Adrenal gland (tissue), 5 donors: ENCODE results near the gene WNT7B.

ENCODE experiments used
- POLR2A ChIP-seq, 2 donors: fragments of 450-650 bp; IDR thresholded peaks; one replicate each; pipeline ENCODE4 v1.6.1; 2017; ENCODE audit warnings: antibody characterized with exemption in 2 of 2, mild to moderate bottlenecking in 2 of 2, moderate library complexity in 1 of 2
- TF ChIP-seq, protein P1 (sequence below), 6 experiments: fragments of 450-650 bp in 4 of 6; fragments of 200-600 bp in 2 of 6; sonication (generic) in 1 of 6; IDR thresholded peaks; 1 replicate in 5 of 6; 2 replicates in 1 of 6; pipeline versions ENCODE4 v1.5.1 to v1.8.0; 2016 to 2021; ENCODE audit warnings: antibody characterized with exemption in 6 of 6, mild to moderate bottlenecking in 2 of 6, moderate library complexity in 1 of 6
- donor health status: DM: no; HTN: no; CAD: no.

DNA sequence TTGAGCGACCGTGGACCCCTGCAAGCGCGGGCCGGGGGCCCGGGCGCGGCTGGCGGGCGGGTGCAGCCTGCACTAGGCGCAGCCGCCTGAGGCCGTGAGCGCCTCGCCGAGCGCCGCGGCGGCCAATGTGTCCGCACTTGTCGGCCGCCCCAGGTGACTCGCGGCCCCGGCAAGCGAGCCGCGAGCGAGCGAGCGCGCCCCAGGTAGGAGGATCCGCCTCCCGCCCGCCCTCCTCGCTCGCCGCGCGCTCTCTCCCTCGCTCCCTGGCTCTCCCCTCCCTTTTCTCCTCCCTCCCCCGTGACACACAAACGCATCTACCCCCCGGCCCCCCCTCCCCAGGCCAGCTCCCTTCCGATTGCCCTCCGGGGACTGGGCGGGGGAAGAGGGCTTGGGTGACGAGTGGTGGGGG is at the start of gene WNT7B:
- TF ChIP-seq, protein P1, sequence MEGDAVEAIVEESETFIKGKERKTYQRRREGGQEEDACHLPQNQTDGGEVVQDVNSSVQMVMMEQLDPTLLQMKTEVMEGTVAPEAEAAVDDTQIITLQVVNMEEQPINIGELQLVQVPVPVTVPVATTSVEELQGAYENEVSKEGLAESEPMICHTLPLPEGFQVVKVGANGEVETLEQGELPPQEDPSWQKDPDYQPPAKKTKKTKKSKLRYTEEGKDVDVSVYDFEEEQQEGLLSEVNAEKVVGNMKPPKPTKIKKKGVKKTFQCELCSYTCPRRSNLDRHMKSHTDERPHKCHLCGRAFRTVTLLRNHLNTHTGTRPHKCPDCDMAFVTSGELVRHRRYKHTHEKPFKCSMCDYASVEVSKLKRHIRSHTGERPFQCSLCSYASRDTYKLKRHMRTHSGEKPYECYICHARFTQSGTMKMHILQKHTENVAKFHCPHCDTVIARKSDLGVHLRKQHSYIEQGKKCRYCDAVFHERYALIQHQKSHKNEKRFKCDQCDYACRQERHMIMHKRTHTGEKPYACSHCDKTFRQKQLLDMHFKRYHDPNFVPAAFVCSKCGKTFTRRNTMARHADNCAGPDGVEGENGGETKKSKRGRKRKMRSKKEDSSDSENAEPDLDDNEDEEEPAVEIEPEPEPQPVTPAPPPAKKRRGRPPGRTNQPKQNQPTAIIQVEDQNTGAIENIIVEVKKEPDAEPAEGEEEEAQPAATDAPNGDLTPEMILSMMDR (IDR thresholded peaks at IDR 0.05) = no peak
- TF ChIP-seq POLR2A (IDR thresholded peaks at IDR 0.05) = no peak
